Nephron progenitor cell (in vitro differentiated cells): ENCODE data around the gene TMC1.
"Not testable (repeated sequence)": the region's sequence is repeated elsewhere in the genome, so short reads cannot be mapped to it uniquely, and the experiment has no call there.

Experiments
- DNase-seq: peaks from one replicate; pipeline ENCODE4 v3.0.0; 2021
- H3K27ac Mint-ChIP-seq: 2 replicates; pipeline ENCODE4 v1.8.0; 2021; ENCODE audit warnings: mild to moderate bottlenecking, moderate library complexity, mixed read lengths
- H3K27me3 Mint-ChIP-seq: 2 replicates; pipeline ENCODE4 v1.8.0; 2021; ENCODE audit warnings: mild to moderate bottlenecking, low read depth, mixed read lengths; ENCODE audit not compliant: poor library complexity
- H3K36me3 Mint-ChIP-seq: 2 replicates; pipeline ENCODE4 v1.8.0; 2021; ENCODE audit warnings: low read depth, mixed read lengths
- H3K4me1 Mint-ChIP-seq: 2 replicates; pipeline ENCODE4 v1.8.0; 2021; ENCODE audit warnings: mixed read lengths
- H3K4me3 Mint-ChIP-seq: 2 replicates; pipeline ENCODE4 v1.8.0; 2021; ENCODE audit warnings: mild to moderate bottlenecking, moderate library complexity, mixed read lengths
- H3K9me3 Mint-ChIP-seq: 2 replicates; pipeline ENCODE4 v1.8.0; 2021; ENCODE audit warnings: mild to moderate bottlenecking, moderate library complexity, mixed read lengths
- TF ChIP-seq, protein P1 (sequence below): fragments of 200-600 bp; sonication (generic); IDR thresholded peaks from 2 replicates; pipeline ENCODE4 v1.5.0; 2021; ENCODE audit warnings: antibody characterized with exemption

TMC1 gene

DNA sequence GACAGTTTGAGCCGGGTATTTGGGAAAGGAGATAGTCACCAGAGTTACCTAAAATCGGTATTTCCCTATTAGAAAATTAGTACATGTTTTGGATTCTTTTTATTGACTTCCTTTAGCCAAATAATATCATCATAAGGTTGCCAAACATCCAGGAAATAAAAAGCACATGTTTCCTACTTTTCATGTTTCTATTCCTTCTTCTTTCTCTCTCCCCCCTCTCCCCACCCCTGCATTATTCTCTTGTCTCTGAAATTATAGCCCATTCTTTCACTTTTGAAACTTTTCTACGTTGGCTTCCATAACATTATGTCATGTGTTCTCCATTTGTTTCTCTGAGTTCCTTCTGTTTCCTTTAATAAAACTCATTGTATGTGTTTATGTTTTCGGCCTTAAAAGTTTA lies 269.6 kb downstream of the TMC1 start:
- DNase-seq, result no peak
- TF ChIP-seq, protein P1, sequence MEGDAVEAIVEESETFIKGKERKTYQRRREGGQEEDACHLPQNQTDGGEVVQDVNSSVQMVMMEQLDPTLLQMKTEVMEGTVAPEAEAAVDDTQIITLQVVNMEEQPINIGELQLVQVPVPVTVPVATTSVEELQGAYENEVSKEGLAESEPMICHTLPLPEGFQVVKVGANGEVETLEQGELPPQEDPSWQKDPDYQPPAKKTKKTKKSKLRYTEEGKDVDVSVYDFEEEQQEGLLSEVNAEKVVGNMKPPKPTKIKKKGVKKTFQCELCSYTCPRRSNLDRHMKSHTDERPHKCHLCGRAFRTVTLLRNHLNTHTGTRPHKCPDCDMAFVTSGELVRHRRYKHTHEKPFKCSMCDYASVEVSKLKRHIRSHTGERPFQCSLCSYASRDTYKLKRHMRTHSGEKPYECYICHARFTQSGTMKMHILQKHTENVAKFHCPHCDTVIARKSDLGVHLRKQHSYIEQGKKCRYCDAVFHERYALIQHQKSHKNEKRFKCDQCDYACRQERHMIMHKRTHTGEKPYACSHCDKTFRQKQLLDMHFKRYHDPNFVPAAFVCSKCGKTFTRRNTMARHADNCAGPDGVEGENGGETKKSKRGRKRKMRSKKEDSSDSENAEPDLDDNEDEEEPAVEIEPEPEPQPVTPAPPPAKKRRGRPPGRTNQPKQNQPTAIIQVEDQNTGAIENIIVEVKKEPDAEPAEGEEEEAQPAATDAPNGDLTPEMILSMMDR, result no peak
- Mint-ChIP-seq H3K27ac (no peak overlapping the region), H3K36me3 (no peaks in the 10 kb centered on the region), H3K27me3 (no peaks in the 10 kb centered on the region), H3K9me3 (peaks cover 11% of the 10 kb centered on the region), H3K4me3 (no peak overlapping the region), H3K4me1 (no peaks in the 10 kb centered on the region)

- H3K27me3 Mint-ChIP-seq, result no peaks in the 10 kb centered on the region
- H3K27ac Mint-ChIP-seq, result no peak overlapping the region
- DNase-seq, result no peak
- TF ChIP-seq, protein P1, result no peak
- peaks cover 16% of the 10 kb centered on the region for H3K9me3 Mint-ChIP-seq
- H3K4me1 Mint-ChIP-seq, result no peaks in the 10 kb centered on the region
- H3K36me3 Mint-ChIP-seq, result no peaks in the 10 kb centered on the region
- no peak overlapping the region for H3K4me3 Mint-ChIP-seq
Measured at GRCh38 chr9:72791436-72791835, 270.0 kb downstream of the TMC1 start.

DNA sequence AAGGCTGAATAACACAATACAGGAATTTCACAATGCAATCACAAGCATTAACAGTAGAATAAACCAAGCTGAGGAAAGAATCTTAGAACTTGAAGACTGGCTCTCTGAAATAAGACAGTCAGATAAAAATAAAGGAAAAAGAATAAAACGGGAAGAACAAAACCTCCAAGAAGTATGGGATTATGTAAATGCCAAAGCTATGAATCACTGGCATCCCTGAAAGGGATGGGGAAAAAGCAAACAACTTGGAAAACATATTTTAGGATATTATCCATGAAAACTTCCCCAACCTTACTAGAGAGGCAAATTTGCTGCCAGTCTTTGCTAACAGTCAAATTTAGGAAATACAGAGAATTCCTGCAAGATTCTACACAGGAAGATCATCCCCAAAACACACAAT lies 273.5 kb downstream of the TMC1 start:
- Mint-ChIP-seq H3K4me1 (no peaks in the 10 kb centered on the region), H3K4me3 (no peak overlapping the region), H3K27ac (no peak overlapping the region)

GRCh38 chr9:72800328-72800994 lies 279.1 kb downstream of the TMC1 start:
- H3K36me3 Mint-ChIP-seq, result no peaks in the 10 kb centered on the region
- H3K27ac Mint-ChIP-seq, result no peak overlapping the region
- TF ChIP-seq, protein P1, result no peak
- H3K9me3 Mint-ChIP-seq, result peaks cover 60% of the 10 kb centered on the region
- DNase-seq, result no peak
- H3K27me3 Mint-ChIP-seq, result peaks cover 4% of the 10 kb centered on the region
- no peak overlapping the region for H3K4me3 Mint-ChIP-seq
- H3K4me1 Mint-ChIP-seq, result no peaks in the 10 kb centered on the region

More for the DNA sequence above, 273.5 kb downstream of the TMC1 start:
- Mint-ChIP-seq H3K36me3 (no peaks in the 10 kb centered on the region), H3K9me3 (peaks cover 35% of the 10 kb centered on the region), H3K27me3 (no peaks in the 10 kb centered on the region)
- DNase-seq, result no peak
- TF ChIP-seq, protein P1, result no peak

DNA sequence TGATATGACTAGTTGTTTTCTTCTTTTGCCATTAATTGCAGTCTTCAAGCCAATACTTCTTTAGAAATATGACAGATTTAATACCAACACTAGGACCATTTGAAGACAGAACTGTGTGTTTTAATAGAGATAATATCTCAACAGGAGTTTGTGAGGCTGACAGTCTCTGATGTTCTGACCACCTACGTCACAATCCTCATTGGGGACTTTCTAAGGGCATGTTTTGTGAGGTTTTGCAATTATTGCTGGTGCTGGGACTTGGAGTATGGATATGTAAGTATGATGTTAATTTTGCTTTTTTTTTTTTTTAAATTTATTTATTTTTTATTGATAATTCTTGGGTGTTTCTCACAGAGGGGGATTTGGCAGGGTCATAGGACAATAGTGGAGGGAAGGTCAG lies 283.8 kb downstream of the TMC1 start:
- no peak overlapping the region for H3K27ac Mint-ChIP-seq
- H3K4me3 Mint-ChIP-seq, result no peak overlapping the region
- no peaks in the 10 kb centered on the region for H3K36me3 Mint-ChIP-seq
- TF ChIP-seq, protein P1, result no peak
- peaks cover 8% of the 10 kb centered on the region for H3K27me3 Mint-ChIP-seq
- DNase-seq, result no peak
- peaks cover 46% of the 10 kb centered on the region for H3K9me3 Mint-ChIP-seq
- no peaks in the 10 kb centered on the region for H3K4me1 Mint-ChIP-seq

- not testable (repeated sequence) for DNase-seq, H3K36me3 Mint-ChIP-seq, H3K4me1 Mint-ChIP-seq, H3K27ac Mint-ChIP-seq, H3K27me3 Mint-ChIP-seq, H3K4me3 Mint-ChIP-seq
- H3K9me3 Mint-ChIP-seq, result peaks cover 46% of the 10 kb centered on the region
Measured at GRCh38 chr9:72806313-72806809, 285.0 kb downstream of the TMC1 start.
